DMS79 (cell line): ENCODE data around the gene WFIKKN1.

ENCODE experiments used
- DNase-seq: peaks from one replicate; lab custom pipeline; 2025; lab: John Stamatoyannopoulos, UW

WFIKKN1 gene

GRCh38 chr16:625117-625976, 5.4 kb upstream of the WFIKKN1 start:
- DNase-seq: no peak

GRCh38 chr16:625977-626765, 4.6 kb upstream of the WFIKKN1 start:
- DNase-seq: no peak

DNA sequence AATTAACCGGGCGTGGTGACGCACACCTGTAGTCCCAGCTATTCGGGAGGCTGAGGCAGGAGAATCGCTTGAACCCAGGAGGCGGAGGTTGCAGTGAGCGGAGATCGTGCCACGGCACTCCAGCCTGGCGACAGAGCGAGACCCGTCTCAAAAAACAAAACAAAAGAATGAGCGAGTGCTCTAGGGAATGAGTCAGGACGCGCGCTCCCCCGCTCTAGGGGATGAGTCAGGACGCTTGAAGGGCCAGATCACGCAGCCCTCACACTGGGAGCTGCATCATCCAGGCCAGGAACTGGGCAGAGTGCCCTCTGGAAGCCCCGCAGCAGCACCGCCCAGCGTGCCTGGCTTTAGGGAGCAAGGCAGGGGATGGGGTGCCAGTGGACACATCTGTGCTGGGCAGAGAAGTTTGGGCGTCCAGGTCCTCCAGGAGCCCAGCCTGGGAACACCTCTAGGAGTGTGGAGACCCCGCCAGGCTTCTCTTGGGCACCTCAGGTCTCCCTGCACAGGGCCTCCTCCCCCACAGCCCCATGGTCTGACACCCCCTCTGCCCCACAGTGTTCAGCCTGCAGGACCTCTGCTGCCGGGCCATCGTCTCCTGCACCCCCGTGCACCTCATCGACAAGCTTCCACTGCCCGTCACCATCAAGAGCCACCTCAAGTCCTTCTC, 3.9 kb upstream of the WFIKKN1 start:
- DNase-seq: no peak

GRCh38 chr16:627454-628239, 3.1 kb upstream of the WFIKKN1 start:
- no peak for DNase-seq

DNA sequence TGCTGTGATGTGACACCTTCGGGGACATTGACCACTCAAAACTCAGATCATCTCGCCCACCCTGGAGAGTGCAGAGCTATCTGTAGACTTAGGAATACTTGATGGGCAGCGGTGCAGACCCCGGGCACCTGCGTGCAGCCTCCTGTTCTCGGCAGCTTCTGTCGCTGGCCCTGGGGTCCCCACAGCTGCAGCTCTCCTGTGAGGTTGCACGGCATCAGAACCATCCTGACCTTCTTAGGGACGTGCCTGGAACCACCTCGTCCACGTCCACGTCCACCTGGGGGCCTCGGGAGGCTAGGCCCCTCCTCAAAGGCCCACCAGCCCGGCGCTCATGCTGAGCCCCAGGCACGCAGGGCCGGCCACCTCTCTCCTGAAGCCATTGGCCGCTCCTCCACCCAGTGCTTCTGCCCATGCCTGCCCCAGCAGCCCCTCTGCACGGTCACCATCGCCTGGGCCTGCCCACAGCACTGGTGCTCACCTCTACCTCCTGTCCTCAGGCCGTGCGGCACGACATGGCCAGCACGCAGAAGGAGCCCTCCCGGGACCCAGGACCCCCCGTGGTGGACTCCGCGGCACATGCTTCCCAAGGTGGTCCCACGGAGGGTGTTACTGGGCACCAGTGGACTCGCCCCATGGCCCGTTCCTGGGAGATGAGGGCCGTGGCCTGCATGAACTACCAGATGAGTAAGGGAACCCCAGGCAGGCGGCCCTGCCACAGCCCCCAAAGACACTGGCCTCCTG, 2.3 kb upstream of the WFIKKN1 start:
- DNase-seq: no peak

DNA sequence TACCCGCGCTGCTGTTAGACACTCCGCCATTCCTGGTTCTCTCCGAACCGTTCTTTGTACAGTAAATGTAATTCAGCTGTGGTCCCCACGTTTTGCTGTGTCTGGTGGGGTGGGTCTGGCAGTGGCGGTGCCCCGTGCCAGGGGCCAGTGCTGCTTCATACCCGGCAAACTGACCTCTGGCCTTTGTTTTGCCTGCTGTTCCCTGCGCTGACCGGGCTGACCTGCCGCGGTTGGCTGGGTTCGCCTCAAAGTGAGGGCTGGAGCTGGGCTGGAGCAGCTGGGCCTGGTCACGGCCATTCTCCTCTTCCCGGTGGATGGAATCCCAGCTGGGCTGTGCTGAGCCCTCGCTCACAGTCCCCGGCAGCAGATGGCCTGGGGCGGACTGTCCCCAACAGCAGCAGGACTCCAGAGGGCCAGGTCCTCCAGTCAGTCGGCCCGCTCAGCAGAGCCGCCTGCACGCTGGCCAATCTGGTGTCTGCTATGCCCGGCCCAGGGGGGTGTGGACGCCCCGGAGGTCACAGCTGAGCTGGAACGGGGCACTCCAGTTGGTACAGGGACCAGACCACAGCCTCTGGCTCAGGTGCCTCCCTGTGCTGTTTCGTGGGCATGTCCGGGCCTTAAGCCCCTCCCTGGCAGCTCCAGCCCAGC, 1.5 kb upstream of the WFIKKN1 start:
- no peak for DNase-seq

DNA sequence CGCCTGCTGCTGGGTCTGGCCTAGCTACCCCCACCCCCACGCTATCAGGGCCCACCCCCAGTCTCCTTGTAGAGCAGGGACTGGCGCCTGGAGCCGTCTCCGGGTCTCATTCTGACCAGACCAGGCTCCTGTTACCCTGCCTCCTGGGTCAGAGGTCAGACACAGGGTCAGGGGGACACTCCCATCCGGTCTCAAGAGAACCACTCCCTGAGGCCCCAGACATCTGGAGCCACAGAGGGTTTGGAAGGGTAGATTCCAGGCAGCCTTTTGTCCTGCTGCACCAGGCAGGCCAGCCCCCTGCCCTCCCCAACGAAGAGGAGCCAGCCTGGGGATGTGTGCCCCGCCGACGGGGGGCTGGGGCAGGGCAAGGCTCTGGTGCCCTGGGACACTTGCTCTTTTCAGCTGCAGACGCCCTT, 944 bp upstream of the WFIKKN1 start:
- no peak for DNase-seq

- DNase-seq: no peak
Measured at GRCh38 chr16:630249-630814, 453 bp upstream of the WFIKKN1 start.

GRCh38 chr16:631808-632358, 1.1 kb downstream of the WFIKKN1 start:
- no peak for DNase-seq

DNA sequence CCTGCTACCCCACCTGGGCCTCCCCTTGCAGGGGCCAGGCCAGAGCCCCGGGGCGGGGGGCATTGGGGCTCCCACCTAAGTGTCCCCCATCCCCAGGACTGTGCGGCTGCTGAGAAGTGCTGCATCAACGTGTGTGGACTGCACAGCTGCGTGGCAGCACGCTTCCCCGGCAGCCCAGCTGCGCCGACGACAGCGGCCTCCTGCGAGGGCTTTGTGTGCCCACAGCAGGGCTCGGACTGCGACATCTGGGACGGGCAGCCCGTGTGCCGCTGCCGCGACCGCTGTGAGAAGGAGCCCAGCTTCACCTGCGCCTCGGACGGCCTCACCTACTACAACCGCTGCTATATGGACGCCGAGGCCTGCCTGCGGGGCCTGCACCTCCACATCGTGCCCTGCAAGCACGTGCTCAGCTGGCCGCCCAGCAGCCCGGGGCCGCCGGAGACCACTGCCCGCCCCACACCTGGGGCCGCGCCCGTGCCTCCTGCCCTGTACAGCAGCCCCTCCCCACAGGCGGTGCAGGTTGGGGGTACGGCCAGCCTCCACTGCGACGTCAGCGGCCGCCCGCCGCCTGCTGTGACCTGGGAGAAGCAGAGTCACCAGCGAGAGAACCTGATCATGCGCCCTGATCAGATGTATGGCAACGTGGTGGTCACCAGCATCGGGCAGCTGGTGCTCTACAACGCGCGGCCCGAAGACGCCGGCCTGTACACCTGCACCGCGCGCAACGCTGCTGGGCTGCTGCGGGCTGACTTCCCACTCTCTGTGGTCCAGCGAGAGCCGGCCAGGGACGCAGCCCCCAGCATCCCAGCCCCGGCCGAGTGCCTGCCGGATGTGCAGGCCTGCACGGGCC, 1.9 kb downstream of the WFIKKN1 start:
- DNase-seq: no peak

DNA sequence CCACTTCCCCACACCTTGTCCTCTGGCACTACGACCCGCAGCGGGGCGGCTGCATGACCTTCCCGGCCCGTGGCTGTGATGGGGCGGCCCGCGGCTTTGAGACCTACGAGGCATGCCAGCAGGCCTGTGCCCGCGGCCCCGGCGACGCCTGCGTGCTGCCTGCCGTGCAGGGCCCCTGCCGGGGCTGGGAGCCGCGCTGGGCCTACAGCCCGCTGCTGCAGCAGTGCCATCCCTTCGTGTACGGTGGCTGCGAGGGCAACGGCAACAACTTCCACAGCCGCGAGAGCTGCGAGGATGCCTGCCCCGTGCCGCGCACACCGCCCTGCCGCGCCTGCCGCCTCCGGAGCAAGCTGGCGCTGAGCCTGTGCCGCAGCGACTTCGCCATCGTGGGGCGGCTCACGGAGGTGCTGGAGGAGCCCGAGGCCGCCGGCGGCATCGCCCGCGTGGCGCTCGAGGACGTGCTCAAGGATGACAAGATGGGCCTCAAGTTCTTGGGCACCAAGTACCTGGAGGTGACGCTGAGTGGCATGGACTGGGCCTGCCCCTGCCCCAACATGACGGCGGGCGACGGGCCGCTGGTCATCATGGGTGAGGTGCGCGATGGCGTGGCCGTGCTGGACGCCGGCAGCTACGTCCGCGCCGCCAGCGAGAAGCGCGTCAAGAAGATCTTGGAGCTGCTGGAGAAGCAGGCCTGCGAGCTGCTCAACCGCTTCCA, 2.7 kb downstream of the WFIKKN1 start:
- no peak for DNase-seq

DNA sequence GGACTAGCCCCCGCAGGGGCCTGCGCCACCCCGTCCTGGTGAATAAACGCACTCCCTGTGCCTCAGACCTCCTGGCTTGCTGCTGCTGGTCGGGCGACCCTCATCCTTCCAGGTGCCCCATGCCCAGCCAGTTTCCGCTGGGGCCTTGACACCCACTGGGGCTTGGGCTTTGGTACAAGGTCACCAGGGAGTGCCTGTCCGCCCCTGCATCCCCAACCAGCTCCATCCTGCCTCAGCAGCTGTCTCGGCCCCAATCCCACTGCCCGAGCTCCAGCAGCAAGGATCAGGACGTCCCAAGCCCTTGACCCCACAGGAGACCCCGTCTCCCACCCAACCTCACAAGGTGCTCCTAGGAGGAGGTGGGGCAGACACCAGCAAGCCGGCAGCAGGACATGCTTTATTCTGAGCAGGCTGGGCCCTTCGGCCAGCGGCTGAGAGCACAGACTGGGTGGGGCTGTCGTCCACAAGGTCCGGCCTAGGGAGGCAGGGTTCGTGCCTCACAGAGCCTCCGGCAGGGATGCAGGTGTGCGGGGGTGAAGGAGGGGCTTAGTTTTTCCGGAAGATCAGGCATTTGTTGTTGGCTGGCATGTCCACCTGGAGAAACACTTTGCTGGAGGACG, 3.4 kb downstream of the WFIKKN1 start:
- DNase-seq: no peak

GRCh38 chr16:634996-635395, 4.2 kb downstream of the WFIKKN1 start:
- DNase-seq: no peak

DNA sequence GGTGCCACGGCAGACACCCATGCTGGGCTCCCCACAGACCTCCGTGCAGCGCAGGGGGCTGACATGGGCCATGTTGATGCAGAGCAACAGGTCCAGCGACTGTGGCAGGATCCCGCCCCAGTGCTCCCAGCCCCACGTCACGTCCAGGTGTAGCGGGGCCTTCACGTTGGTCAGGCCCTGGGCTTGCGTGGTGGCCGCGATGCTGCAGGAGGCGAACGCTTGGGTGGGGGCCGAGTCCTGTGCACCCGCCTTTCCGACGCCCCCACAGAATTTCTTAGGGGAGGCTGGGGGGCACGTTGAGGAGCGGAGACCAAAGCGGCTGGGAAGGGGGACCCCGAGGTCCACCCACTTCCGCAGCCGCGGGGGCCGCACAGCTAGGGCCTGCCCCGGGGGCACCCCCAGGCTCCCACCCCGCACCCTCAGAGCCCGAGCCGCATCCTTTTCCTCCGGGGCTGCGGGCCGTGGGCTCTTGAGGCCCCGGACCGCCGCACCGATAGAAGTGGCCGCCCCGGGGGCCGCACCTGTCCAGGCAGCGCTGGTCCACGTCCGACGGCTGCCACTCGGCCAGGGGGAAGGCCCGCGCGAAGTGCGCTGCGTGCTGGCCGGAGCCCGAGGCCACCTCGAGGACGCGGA, 4.9 kb downstream of the WFIKKN1 start:
- no peak for DNase-seq

- DNase-seq: peak; percentile 84
Measured at GRCh38 chr16:636206-637080, 5.7 kb downstream of the WFIKKN1 start, which contains the start of gene METTL26. TSS of gene METTL26 (minus strand) at chr16:636305. CDS start at chr16:636290, 15 bp downstream.
